ENCODE results near the gene TMEM272.

The TMEM272 gene

GRCh38 chr13:51844862-51845573, at the start of gene TMEM272:
Gene TMEM272 (minus strand): TSS chr13:51845177. CDS start chr13:51838530, 6,647 bp downstream.
- DNase-seq: no peak

- DNase-seq: no peak
Measured at GRCh38 chr13:51894239-51894638, 49.3 kb upstream of the TMEM272 start.

- no peak for DNase-seq
Measured at GRCh38 chr13:51892657-51893056, 47.7 kb upstream of the TMEM272 start.

GRCh38 chr13:51887468-51887867, 42.5 kb upstream of the TMEM272 start:
- no peak for DNase-seq

- DNase-seq: no peak
Measured at GRCh38 chr13:51885651-51886050, 40.7 kb upstream of the TMEM272 start.

GRCh38 chr13:51883226-51883600, 38.2 kb upstream of the TMEM272 start:
- DNase-seq: no peak

GRCh38 chr13:51882570-51883225, 37.7 kb upstream of the TMEM272 start:
- no peak for DNase-seq

GRCh38 chr13:51881296-51881695, 36.3 kb upstream of the TMEM272 start:
- DNase-seq: no peak

- DNase-seq: no peak
Measured at GRCh38 chr13:51879133-51879532, 34.2 kb upstream of the TMEM272 start.

- no peak for DNase-seq
Measured at GRCh38 chr13:51874651-51875050, 29.7 kb upstream of the TMEM272 start.

- DNase-seq: no peak
Measured at GRCh38 chr13:51873837-51874236, 28.9 kb upstream of the TMEM272 start.

- no peak for DNase-seq
Measured at GRCh38 chr13:51873117-51873798, 28.3 kb upstream of the TMEM272 start.

- no peak for DNase-seq
Measured at GRCh38 chr13:51870616-51871015, 25.6 kb upstream of the TMEM272 start.

GRCh38 chr13:51869916-51870315, 24.9 kb upstream of the TMEM272 start:
- DNase-seq: no peak

GRCh38 chr13:51867062-51867461, 22.1 kb upstream of the TMEM272 start:
- no peak for DNase-seq

GRCh38 chr13:51865838-51866237, 20.9 kb upstream of the TMEM272 start:
- no peak for DNase-seq

GRCh38 chr13:51862957-51863356, 18.0 kb upstream of the TMEM272 start:
- no peak for DNase-seq

GRCh38 chr13:51861723-51862300, 16.8 kb upstream of the TMEM272 start, which contains the start of gene CCDC70:
Gene CCDC70 (plus strand): TSS chr13:51861969. CDS start chr13:51865412, 3,443 bp downstream.
- DNase-seq: no peak

- no peak for DNase-seq
Measured at GRCh38 chr13:51858433-51859247, 13.7 kb upstream of the TMEM272 start.

GRCh38 chr13:51856998-51857397, 12.0 kb upstream of the TMEM272 start:
- DNase-seq: no peak

GRCh38 chr13:51856027-51856736, 11.2 kb upstream of the TMEM272 start:
- no peak for DNase-seq

All from CD4-positive, alpha-beta T cell treated with Interleukin-4 for 4 hours (primary cell).